ENCODE results near the gene FBXO44.

- TF ChIP-seq POLR2A (IDR thresholded peaks at IDR 0.05) (no peak), CTCF (IDR thresholded peaks at IDR 0.05) (no peak)
These were observed 53.1 kb downstream of the FBXO44 start for GRCh38 chr1:11707621-11708276.
